ENCODE data around the gene EDARADD. TPM values are rescaled to one million over a fixed set of nuclear protein-coding genes. Genes with fewer than 3 reads are reported as not detected.

Gene EDARADD
- total and polyA plus RNA-seq, 11 donors: 0.35 to 2.9 (median 2.1) TPM

DNA sequence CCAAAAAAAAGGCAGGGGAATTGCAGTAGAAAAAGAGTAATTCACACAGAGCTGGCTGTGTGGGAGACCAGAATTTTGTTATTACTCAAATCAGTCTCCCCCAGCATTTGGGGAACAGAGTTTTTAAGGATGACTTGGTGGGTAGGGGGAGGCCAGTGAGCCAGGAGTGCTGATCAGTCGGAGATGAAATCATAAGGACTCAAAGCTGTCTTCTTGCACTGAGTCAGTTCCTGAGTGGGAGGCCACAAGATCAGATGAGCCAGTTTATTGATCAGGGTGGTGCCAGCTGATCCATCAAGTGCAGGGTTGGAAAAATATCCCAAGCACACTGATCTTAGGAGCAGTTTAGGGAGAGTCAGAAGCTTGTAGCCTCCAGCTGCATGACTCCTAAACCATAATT lies 23.7 kb upstream of the EDARADD start:
- Histone ChIP-seq H3K9me3 (peaks cover 0 to 9% (median 0%) of the 10 kb centered on the region in 12 donors), H3K36me3 (no peaks in the 10 kb centered on the region), H3K27me3 (no peaks in the 10 kb centered on the region), H3K4me1 (peaks cover 0 to 6% (median 0%) of the 10 kb centered on the region in 12 donors), H3K27ac (no peak overlapping the region), H3K4me3 (no peak overlapping the region)
- TF ChIP-seq POLR2A (IDR thresholded peaks at IDR 0.05): no peak
- TF ChIP-seq, protein P1, sequence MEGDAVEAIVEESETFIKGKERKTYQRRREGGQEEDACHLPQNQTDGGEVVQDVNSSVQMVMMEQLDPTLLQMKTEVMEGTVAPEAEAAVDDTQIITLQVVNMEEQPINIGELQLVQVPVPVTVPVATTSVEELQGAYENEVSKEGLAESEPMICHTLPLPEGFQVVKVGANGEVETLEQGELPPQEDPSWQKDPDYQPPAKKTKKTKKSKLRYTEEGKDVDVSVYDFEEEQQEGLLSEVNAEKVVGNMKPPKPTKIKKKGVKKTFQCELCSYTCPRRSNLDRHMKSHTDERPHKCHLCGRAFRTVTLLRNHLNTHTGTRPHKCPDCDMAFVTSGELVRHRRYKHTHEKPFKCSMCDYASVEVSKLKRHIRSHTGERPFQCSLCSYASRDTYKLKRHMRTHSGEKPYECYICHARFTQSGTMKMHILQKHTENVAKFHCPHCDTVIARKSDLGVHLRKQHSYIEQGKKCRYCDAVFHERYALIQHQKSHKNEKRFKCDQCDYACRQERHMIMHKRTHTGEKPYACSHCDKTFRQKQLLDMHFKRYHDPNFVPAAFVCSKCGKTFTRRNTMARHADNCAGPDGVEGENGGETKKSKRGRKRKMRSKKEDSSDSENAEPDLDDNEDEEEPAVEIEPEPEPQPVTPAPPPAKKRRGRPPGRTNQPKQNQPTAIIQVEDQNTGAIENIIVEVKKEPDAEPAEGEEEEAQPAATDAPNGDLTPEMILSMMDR (IDR thresholded peaks at IDR 0.05): no peak
- DNase-seq (no peak), ATAC-seq (no peak)
- 67 to 83% (median 78%) methylated on average over 1 of the region's 1 CpG for WGBS, 4 donors
- intact Hi-C loops (cut with DNase I): no loop called here

DNA sequence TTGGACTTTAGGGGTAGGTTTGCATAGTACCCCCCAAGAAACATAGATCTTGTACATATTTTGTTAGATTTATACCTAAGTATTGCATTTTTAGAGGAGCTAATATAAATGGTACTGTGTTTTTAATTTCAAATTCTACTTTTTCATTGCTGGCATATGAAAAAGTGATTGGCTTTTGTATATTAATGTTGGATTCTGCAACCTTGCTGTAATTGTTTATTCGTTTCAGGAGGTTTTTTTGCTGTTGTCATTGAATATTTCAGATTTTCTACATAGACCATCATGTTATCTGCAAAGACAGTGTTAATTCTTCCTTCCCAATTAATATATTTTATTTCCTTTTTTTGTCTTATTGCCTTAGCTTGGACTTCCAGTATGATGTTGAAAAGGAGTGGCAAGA lies 23.0 kb upstream of the EDARADD start:
- Histone ChIP-seq H3K4me3 (no peak overlapping the region), H3K4me1 (peaks cover 0 to 6% (median 0%) of the 10 kb centered on the region in 12 donors), H3K36me3 (no peaks in the 10 kb centered on the region), H3K27me3 (no peaks in the 10 kb centered on the region), H3K9me3 (peaks cover 0 to 9% (median 0%) of the 10 kb centered on the region in 12 donors), H3K27ac (no peak overlapping the region)
- DNase-seq (no peak), ATAC-seq (no peak)
- intact Hi-C loops (cut with DNase I): no loop called here
- 71 to 90% (median 82%) methylated on average over 1 of the region's 1 CpG for WGBS, 4 donors
- TF ChIP-seq, protein P1 (IDR thresholded peaks at IDR 0.05): no peak
- no peak for TF ChIP-seq POLR2A (IDR thresholded peaks at IDR 0.05)

DNA sequence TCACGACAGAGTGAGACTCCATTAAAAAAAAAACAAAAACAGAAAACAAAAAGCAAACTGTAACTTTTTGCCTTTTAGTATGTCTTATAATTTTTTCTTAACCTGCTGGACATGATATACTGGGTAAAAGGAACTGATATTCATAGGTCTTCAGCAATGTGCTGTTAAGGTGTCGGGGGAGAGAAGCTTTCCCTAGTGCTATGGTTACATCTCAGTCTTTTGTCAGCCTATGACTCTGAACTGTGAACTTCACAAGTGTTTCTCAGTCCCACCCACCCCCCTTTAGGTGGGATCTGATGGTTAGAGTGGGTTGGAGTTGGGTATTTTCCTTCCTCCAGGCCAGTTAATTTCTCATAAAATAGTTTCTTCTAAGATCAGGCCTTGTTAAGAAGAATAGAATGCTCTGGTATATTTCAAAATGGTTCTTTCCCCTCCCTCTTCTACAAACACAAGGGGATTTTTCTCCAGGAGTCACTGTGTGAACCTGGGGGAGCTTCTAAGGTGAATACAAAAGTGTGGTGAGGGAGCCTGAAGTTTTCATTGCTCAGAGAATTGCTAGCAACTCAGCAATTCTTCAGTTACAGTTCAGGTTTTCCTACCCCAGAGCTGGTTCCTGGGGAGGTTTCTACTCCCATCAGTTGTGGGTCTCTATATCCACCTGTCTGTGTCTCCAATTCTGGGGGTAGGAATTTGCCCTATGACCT lies 16.1 kb upstream of the EDARADD start:
- ATAC-seq (no peak), DNase-seq (no peak)
- peaks cover 0 to 17% (median 0%) of the 10 kb centered on the region in 12 donors for H3K9me3 ChIP-seq
- H3K27ac ChIP-seq: no peak overlapping the region
- intact Hi-C loops (cut with DNase I): no loop called here
- WGBS, 4 donors: 87 to 96% (median 93%) methylated on average over 2 of the region's 2 CpGs
- no peaks in the 10 kb centered on the region for H3K36me3 ChIP-seq
- no peak for TF ChIP-seq POLR2A (IDR thresholded peaks at IDR 0.05)
- TF ChIP-seq, protein P1 (IDR thresholded peaks at IDR 0.05): no peak
- H3K4me1 ChIP-seq: no peaks in the 10 kb centered on the region
- H3K27me3 ChIP-seq: no peaks in the 10 kb centered on the region
- H3K4me3 ChIP-seq: no peak overlapping the region

DNA sequence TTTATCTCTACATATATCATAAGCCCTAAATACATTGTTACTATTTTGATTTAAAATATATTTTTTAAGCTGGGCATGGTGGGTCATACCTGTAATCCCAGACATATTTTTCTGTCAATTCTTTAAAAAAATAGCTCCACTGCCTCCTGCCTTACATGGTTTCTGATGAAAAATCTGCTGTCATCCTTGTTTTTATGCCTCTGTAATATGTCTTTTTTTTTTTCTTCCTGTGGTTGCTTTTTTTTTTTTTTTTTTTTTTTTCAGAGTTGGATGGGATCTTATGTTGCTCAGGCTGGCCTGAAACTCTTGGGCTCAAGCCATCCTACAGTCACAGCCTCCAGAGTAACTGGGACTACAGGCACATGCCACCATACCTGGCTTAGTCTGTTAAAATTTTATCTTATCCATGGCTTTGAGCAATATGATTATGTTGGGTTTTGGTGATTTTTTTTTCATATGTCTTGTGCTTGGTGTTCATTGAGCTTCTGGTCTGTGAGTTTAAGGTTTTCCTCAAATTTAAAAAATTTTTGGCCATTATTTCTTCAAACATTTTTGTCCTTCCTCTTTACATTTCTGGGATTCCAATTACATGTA lies 12.4 kb upstream of the EDARADD start:
- intact Hi-C loops (cut with DNase I): no loop called here
- Histone ChIP-seq H3K27me3 (no peaks in the 10 kb centered on the region), H3K4me3 (no peak overlapping the region), H3K4me1 (no peaks in the 10 kb centered on the region), H3K27ac (no peak overlapping the region), H3K36me3 (no peaks in the 10 kb centered on the region), H3K9me3 (peaks cover 0 to 17% (median 0%) of the 10 kb centered on the region in 12 donors)
- TF ChIP-seq, protein P1 (IDR thresholded peaks at IDR 0.05): no peak
- TF ChIP-seq POLR2A (IDR thresholded peaks at IDR 0.05): no peak
- DNase-seq (no peak), ATAC-seq (no peak)
